CD4-positive, alpha-beta T cell treated with Interleukin-10 for 1 hour (primary cell): ENCODE measurements around the gene CDH9.

ENCODE experiments used
- DNase-seq: peaks from one replicate; pipeline ENCODE4 v3.0.0-alpha.2; 2020

CDH9 gene

GRCh38 chr5:27038476-27038875 is at the start of gene CDH9:
CDH9 (minus strand) TSS chr5:27038586; CDS start chr5:26988333, 50,253 bp downstream.
- no peak for DNase-seq

- DNase-seq = no peak
Observed at GRCh38 chr5:27087747-27088146, 49.4 kb upstream of the CDH9 start.

GRCh38 chr5:27083449-27084415 is 45.3 kb upstream of the CDH9 start:
- DNase-seq = no peak

- no peak for DNase-seq
Observed at GRCh38 chr5:27080147-27080546, 41.8 kb upstream of the CDH9 start.

GRCh38 chr5:27062451-27062850 is 24.1 kb upstream of the CDH9 start:
- DNase-seq = no peak

- DNase-seq = no peak
Observed at GRCh38 chr5:27048510-27048909, 10.1 kb upstream of the CDH9 start.

GRCh38 chr5:27041372-27041771 is 3.0 kb upstream of the CDH9 start:
- no peak for DNase-seq

- DNase-seq = no peak
Observed at GRCh38 chr5:27034565-27034964, 3.8 kb downstream of the CDH9 start.

- DNase-seq = no peak
Observed at GRCh38 chr5:27026801-27027200, 11.6 kb downstream of the CDH9 start.

GRCh38 chr5:27026063-27026462 is 12.3 kb downstream of the CDH9 start:
- DNase-seq = no peak

- no peak for DNase-seq
Observed at GRCh38 chr5:27021471-27021870, 16.9 kb downstream of the CDH9 start.

- DNase-seq = no peak
Observed at GRCh38 chr5:27020973-27021372, 17.4 kb downstream of the CDH9 start.

GRCh38 chr5:27015758-27016157 is 22.6 kb downstream of the CDH9 start:
- no peak for DNase-seq

GRCh38 chr5:27011274-27011673 is 27.1 kb downstream of the CDH9 start:
- no peak for DNase-seq

- DNase-seq = no peak
Observed at GRCh38 chr5:27010646-27011045, 27.7 kb downstream of the CDH9 start.

- DNase-seq = no peak
Observed at GRCh38 chr5:27009540-27009915, 28.9 kb downstream of the CDH9 start.

- no peak for DNase-seq
Observed at GRCh38 chr5:27008604-27009539, 29.5 kb downstream of the CDH9 start.

GRCh38 chr5:27007121-27007520 is 31.3 kb downstream of the CDH9 start:
- no peak for DNase-seq

- DNase-seq = no peak
Observed at GRCh38 chr5:26986985-26987384, 51.4 kb downstream of the CDH9 start.

GRCh38 chr5:26981750-26982149 is 56.6 kb downstream of the CDH9 start:
- no peak for DNase-seq

GRCh38 chr5:26959290-26959689 is 79.1 kb downstream of the CDH9 start:
- DNase-seq = no peak

GRCh38 chr5:26955161-26955560 is 83.2 kb downstream of the CDH9 start:
- DNase-seq = no peak

GRCh38 chr5:26948921-26949320 is 89.5 kb downstream of the CDH9 start:
- no peak for DNase-seq

GRCh38 chr5:26945901-26946300 is 92.5 kb downstream of the CDH9 start:
- no peak for DNase-seq
